Panc1 (cell line): ENCODE measurements around the gene WDR49.

Experiments
- POLR2AphosphoS5 ChIP-seq: IDR thresholded peaks from 2 replicates; pipeline ENCODE4 v1.6.1; 2012; ENCODE audit warnings: mild to moderate bottlenecking, low read depth, low read length, moderate library complexity
- SIN3A ChIP-seq: IDR thresholded peaks from 2 replicates; pipeline ENCODE4 v1.6.1; 2012; ENCODE audit warnings: low read depth, mild to moderate bottlenecking, low read length, moderate library complexity, borderline replicate concordance; ENCODE audit not compliant: insufficient read depth
- TCF7L2 ChIP-seq: IDR thresholded peaks from 2 replicates; pipeline ENCODE4 v1.6.1; 2011; ENCODE audit warnings: mild to moderate bottlenecking, low read depth, low read length, inconsistent platforms
- TF ChIP-seq, protein P1 (sequence below): fragments of 450-650 bp; IDR thresholded peaks from 2 replicates; pipeline ENCODE4 v1.5.1; 2017; ENCODE audit warnings: mild to moderate bottlenecking
- TF ChIP-seq, protein P2 (sequence below), 2 experiments: IDR thresholded peaks; 2 replicates each; pipeline ENCODE4 v1.6.1; 2011 to 2012; ENCODE audit warnings: low read depth in 2 of 2, control low read depth in 1 of 2, low read length in 1 of 2, mild to moderate bottlenecking in 1 of 2, moderate library complexity in 1 of 2; ENCODE audit not compliant: insufficient read depth in 1 of 2

DNA sequence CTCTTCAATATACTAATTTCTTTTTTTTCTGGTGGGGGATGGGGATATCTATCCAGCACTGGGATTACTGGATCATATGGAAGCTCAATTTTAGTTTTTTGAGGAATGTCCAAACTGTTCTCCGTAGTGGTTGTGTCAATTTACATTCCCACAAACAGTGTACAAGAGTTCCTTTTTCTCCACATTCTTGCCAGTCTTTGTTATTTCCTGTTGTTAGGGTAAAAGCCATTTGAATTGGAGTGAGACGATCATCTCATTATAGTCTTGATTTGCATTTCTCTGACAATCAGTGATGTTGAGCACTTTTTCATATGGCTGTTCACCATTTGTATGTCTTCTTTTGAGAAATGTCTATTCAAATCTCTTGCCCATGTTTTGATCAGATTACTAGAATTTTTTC is 12.8 kb upstream of the WDR49 start:
- TF ChIP-seq, protein P1, sequence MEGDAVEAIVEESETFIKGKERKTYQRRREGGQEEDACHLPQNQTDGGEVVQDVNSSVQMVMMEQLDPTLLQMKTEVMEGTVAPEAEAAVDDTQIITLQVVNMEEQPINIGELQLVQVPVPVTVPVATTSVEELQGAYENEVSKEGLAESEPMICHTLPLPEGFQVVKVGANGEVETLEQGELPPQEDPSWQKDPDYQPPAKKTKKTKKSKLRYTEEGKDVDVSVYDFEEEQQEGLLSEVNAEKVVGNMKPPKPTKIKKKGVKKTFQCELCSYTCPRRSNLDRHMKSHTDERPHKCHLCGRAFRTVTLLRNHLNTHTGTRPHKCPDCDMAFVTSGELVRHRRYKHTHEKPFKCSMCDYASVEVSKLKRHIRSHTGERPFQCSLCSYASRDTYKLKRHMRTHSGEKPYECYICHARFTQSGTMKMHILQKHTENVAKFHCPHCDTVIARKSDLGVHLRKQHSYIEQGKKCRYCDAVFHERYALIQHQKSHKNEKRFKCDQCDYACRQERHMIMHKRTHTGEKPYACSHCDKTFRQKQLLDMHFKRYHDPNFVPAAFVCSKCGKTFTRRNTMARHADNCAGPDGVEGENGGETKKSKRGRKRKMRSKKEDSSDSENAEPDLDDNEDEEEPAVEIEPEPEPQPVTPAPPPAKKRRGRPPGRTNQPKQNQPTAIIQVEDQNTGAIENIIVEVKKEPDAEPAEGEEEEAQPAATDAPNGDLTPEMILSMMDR = no peak
- no peak for TF ChIP-seq POLR2AphosphoS5
- no peak for TF ChIP-seq TCF7L2
- TF ChIP-seq, protein P2, sequence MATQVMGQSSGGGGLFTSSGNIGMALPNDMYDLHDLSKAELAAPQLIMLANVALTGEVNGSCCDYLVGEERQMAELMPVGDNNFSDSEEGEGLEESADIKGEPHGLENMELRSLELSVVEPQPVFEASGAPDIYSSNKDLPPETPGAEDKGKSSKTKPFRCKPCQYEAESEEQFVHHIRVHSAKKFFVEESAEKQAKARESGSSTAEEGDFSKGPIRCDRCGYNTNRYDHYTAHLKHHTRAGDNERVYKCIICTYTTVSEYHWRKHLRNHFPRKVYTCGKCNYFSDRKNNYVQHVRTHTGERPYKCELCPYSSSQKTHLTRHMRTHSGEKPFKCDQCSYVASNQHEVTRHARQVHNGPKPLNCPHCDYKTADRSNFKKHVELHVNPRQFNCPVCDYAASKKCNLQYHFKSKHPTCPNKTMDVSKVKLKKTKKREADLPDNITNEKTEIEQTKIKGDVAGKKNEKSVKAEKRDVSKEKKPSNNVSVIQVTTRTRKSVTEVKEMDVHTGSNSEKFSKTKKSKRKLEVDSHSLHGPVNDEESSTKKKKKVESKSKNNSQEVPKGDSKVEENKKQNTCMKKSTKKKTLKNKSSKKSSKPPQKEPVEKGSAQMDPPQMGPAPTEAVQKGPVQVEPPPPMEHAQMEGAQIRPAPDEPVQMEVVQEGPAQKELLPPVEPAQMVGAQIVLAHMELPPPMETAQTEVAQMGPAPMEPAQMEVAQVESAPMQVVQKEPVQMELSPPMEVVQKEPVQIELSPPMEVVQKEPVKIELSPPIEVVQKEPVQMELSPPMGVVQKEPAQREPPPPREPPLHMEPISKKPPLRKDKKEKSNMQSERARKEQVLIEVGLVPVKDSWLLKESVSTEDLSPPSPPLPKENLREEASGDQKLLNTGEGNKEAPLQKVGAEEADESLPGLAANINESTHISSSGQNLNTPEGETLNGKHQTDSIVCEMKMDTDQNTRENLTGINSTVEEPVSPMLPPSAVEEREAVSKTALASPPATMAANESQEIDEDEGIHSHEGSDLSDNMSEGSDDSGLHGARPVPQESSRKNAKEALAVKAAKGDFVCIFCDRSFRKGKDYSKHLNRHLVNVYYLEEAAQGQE (IDR thresholded peaks at IDR 0.05; ENCODE audit: insufficient read depth in 1 of 2, low read depth in 2 of 2, low read length in 1 of 2) = no peak
- TF ChIP-seq SIN3A = no peak
